Daoy (cell line): Measurements from ENCODE around the gene PCBD1. TPM values are rescaled to one million over a fixed set of nuclear protein-coding genes. Genes with fewer than 3 reads are reported as not detected.

Experiments
- DNase-seq: peaks from one replicate; pipeline ENCODE4 v3.0.0-alpha.2; 2015; ENCODE audit warnings: low read depth
- total RNA-seq: library from RNA; depleted of rRNA; stranded (reverse); fragments of >200 nt; shearing (Covaris generic); gene quantifications from 2 replicates; pipeline ENCODE4 v1.2.3, GENCODE V29; 2014; rRNA removed

PCBD1 gene
- total RNA-seq, 1 experiment from 2014 or later = 26.2 TPM

DNA sequence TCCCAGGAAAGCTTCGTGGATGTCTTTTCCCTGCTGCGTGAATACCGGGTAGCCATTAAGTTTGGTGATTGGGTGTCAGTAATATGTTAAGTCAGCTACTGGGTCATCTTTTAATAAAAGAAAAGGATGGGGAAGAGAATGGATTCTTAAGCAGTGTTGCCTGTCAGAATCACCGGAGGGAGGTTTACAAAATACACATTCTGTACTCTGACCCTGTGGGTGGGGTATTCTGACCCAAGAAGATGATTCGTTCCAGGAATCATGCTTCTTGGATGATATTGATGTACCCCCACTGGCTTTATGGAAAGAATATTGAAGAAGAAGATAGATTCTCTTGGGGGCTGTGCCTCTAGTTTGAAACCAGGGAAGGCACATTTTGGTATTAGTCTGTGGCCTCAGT is 54.3 kb downstream of the PCBD1 start:
- DNase-seq = no peak

DNA sequence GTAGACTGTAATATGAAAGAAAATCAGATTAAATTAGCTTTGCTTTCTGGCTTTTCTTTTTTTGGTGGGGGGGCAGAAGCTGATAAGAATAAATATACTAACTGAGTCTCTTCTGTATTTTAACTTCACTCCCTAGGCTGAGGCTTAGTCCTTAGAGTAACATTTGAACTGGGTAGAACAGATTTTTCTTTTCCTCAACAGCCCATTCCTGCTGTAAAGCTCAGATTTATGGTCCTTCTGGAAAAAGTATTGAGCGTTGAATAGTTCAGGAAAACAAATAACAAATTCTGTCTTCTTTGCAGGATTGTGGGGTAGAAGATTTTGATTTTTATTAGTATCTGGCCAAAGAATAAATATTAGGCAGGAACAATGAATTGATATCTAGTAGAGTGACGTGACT is 54.8 kb downstream of the PCBD1 start:
- DNase-seq = no peak

Other genes with a start within 250 kb of the PCBD1 start
- gene ADAMTS14, start 216.1 kb downstream of the PCBD1 start, total RNA-seq = 0.06 TPM in 1 of 2 replicates, not detected in the other
- gene TBATA, start 103.2 kb downstream of the PCBD1 start, total RNA-seq = not detected in 2 replicates
- gene SGPL1, start 72.6 kb downstream of the PCBD1 start, total RNA-seq = 22.5 and 23.5 TPM in 2 replicates